Measurements from ENCODE around the gene SLC39A11.

DNA sequence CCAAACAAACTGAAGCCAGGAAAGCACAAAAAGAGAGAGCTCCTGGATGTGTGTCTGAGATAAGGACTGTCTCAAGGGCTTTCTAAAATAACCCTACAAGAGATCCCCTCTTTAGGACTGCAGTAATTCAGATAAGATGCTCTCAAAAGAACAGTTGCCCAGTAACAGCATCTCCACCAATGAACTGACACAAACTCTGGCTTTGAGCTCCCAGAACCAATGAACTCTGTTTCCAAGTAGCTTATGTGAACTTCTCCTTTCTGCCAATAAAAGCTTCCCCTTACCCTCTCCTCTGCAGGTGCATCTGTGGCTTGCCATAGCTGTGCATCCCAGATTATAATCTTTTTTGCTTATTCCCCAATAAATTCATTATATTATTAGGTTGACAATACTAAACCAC, 421.5 kb downstream of the SLC39A11 start:
- TF ChIP-seq EZH2 (IDR thresholded peaks at IDR 0.05; ENCODE audit: insufficient read depth, poor library complexity, severe bottlenecking) (no peak), EZH2phosphoT487 (IDR thresholded peaks at IDR 0.05; ENCODE audit: insufficient read depth, low read depth) (no peak)

Measured in GM23248 (cell line).